MM.1S (cell line): ENCODE data around the gene STX3.

ENCODE experiments used
- DNase-seq: peaks from one replicate; pipeline ENCODE4 v3.0.0-alpha.2; 2015
- H2AFZ ChIP-seq: fragments of 300-600 bp; sonication (generic); 2 replicates; pipeline ENCODE4 v1.6.0; 2016; ENCODE audit warnings: antibody characterized with exemption, low read length
- H3F3A ChIP-seq: fragments of 300-600 bp; sonication (generic); 2 replicates; pipeline ENCODE4 v1.6.1; 2016; ENCODE audit warnings: mild to moderate bottlenecking, antibody characterized with exemption, low read length, moderate library complexity, mixed read lengths; ENCODE audit not compliant: insufficient read depth
- H3K27ac ChIP-seq: fragments of 300-600 bp; sonication (generic); 2 replicates; pipeline ENCODE4 v1.5.1; 2016; ENCODE audit warnings: mild to moderate bottlenecking, low read length
- H3K27me3 ChIP-seq: fragments of 300-600 bp; sonication (generic); replicated peaks from 2 replicates; pipeline ENCODE4 v1.6.0; 2016; ENCODE audit warnings: low read length; ENCODE audit not compliant: insufficient read depth
- H3K36me3 ChIP-seq: fragments of 300-600 bp; sonication (generic); replicated peaks from 2 replicates; pipeline ENCODE4 v1.6.1; 2016; ENCODE audit warnings: mild to moderate bottlenecking, low read length, mixed read lengths; ENCODE audit not compliant: insufficient read depth
- H3K4me1 ChIP-seq: fragments of 300-600 bp; sonication (generic); 2 replicates; pipeline ENCODE4 v1.6.1; 2016; ENCODE audit warnings: low read length, mixed read lengths
- H3K4me2 ChIP-seq: fragments of 300-600 bp; sonication (generic); 2 replicates; pipeline ENCODE4 v1.6.0; 2016; ENCODE audit warnings: low read depth, low read length
- H3K4me3 ChIP-seq: fragments of 300-600 bp; sonication (generic); 2 replicates; pipeline ENCODE4 v1.5.1; 2016; ENCODE audit warnings: low read length, mixed read lengths
- H3K79me2 ChIP-seq: fragments of 300-600 bp; sonication (generic); 2 replicates; pipeline ENCODE4 v1.6.1; 2016; ENCODE audit warnings: mixed run types, low read length, mixed read lengths
- H3K9ac ChIP-seq: fragments of 300-600 bp; sonication (generic); 2 replicates; pipeline ENCODE4 v1.6.1; 2016; ENCODE audit warnings: low read length, mixed read lengths
- H3K9me2 ChIP-seq: fragments of 300-600 bp; sonication (generic); replicated peaks from 2 replicates; pipeline ENCODE4 v1.6.1; 2016; ENCODE audit warnings: mild to moderate bottlenecking, low read length, mixed read lengths; ENCODE audit not compliant: insufficient read depth
- H3K9me3 ChIP-seq: fragments of 300-600 bp; sonication (generic); replicated peaks from 2 replicates; pipeline ENCODE4 v1.6.1; 2016; ENCODE audit warnings: mild to moderate bottlenecking, low read length, mixed read lengths; ENCODE audit not compliant: insufficient read depth
- H4K20me1 ChIP-seq: fragments of 300-600 bp; sonication (generic); 2 replicates; pipeline ENCODE4 v1.6.1; 2016; ENCODE audit warnings: mild to moderate bottlenecking, low read length, moderate library complexity, mixed read lengths; ENCODE audit not compliant: insufficient read depth
- CTCF ChIP-seq: fragments of 300-600 bp; sonication (generic); IDR thresholded peaks from 2 replicates; pipeline ENCODE4 v1.5.1; 2016; ENCODE audit warnings: antibody characterized with exemption, low read length, mixed read lengths
- EZH2 ChIP-seq: fragments of 300-600 bp; sonication (generic); optimal IDR thresholded peaks from 2 replicates; pipeline ENCODE3; 2017; ENCODE audit warnings: low read depth, mild to moderate bottlenecking, antibody characterized with exemption, low read length, mixed read lengths
- EZH2phosphoT487 ChIP-seq: fragments of 300-600 bp; sonication (generic); IDR thresholded peaks from 2 replicates; pipeline ENCODE4 v1.6.1; 2018; ENCODE audit warnings: antibody characterized with exemption, low read length

STX3 gene

GRCh38 chr11:59756558-59756840 lies 1.3 kb downstream of the STX3 start:
- Histone ChIP-seq H3K9ac (no peak overlapping the region; the same call in 1 of the 2 replicates), H3K27me3 (no peaks in the 10 kb centered on the region), H3K4me2 (peak overlapping the region; percentile 84), H3F3A (peaks cover 18% of the 10 kb centered on the region), H3K4me3 (peak overlapping the region; percentile 99; the same call in 1 of the 2 replicates), H3K9me3 (no peaks in the 10 kb centered on the region), H4K20me1 (no peaks in the 10 kb centered on the region), H3K79me2 (peaks cover 59% of the 10 kb centered on the region), H2AFZ (no peak overlapping the region), H3K27ac (peak overlapping the region; percentile 32; the same call in 1 of the 2 replicates), H3K4me1 (peaks cover 16% of the 10 kb centered on the region), H3K9me2 (no peaks in the 10 kb centered on the region), H3K36me3 (no peaks in the 10 kb centered on the region)
- no peak for DNase-seq
- TF ChIP-seq EZH2phosphoT487 = no peak
- no peak for TF ChIP-seq CTCF
- no peak for TF ChIP-seq EZH2

DNA sequence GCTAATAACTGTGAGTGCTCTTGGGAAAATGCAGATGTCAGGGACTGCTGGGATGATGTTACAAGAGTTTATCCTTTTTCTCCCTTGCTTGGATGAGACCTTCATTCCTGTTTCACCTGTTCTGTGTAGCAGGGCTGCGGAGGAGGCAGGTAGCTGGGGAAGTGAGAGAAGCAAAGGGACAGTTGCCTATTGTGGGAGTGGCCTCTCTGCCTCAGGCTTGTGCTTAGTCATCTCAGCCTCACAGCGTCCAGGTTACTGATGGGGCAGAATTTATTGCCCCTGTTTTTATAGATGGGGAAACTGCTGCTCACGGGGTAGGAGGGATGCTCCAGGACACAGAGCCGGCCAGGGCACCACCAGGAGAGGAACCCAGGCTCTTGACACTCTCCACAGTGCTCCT lies 1.7 kb downstream of the STX3 start:
- TF ChIP-seq EZH2phosphoT487 = no peak
- TF ChIP-seq EZH2 = no peak
- no peak for TF ChIP-seq CTCF
- Histone ChIP-seq H3K9me3 (no peaks in the 10 kb centered on the region), H4K20me1 (no peaks in the 10 kb centered on the region), H2AFZ (0 out of 2 replicates have a peak overlapping the region, but pooled peaks have one; percentile 12), H3K27me3 (no peaks in the 10 kb centered on the region), H3K9ac (peak overlapping the region; percentile 7; the same call in 1 of the 2 replicates), H3K4me2 (peak overlapping the region; percentile 84), H3K4me3 (peak overlapping the region; percentile 99; the same call in 1 of the 2 replicates), H3K4me1 (peaks cover 16% of the 10 kb centered on the region), H3K27ac (peak overlapping the region; percentile 32; the same call in 1 of the 2 replicates), H3K79me2 (peaks cover 61% of the 10 kb centered on the region), H3F3A (peaks cover 18% of the 10 kb centered on the region), H3K36me3 (no peaks in the 10 kb centered on the region), H3K9me2 (no peaks in the 10 kb centered on the region)
- DNase-seq = peak; percentile 53

GRCh38 chr11:59758401-59759037 lies 3.3 kb downstream of the STX3 start:
- Histone ChIP-seq H3K4me1 (peaks cover 16% of the 10 kb centered on the region), H3K4me3 (no peak overlapping the region), H3K9me2 (no peaks in the 10 kb centered on the region), H3K79me2 (peaks cover 78% of the 10 kb centered on the region), H3K4me2 (no peak overlapping the region), H3K27me3 (no peaks in the 10 kb centered on the region), H3K9me3 (no peaks in the 10 kb centered on the region), H3K27ac (no peak overlapping the region), H3K36me3 (no peaks in the 10 kb centered on the region), H2AFZ (no peak overlapping the region), H3K9ac (no peak overlapping the region), H4K20me1 (no peaks in the 10 kb centered on the region), H3F3A (peaks cover 18% of the 10 kb centered on the region)
- DNase-seq = no peak
- TF ChIP-seq EZH2 = no peak
- TF ChIP-seq EZH2phosphoT487 = no peak
- TF ChIP-seq CTCF = no peak
